Smooth muscle cell of the brain vasculature (primary cell): Measurements from ENCODE around the gene TMEM220.

ENCODE experiments used
- DNase-seq: peaks from one replicate; pipeline ENCODE4 v3.0.0-alpha.2; 2012; ENCODE audit warnings: low read depth, low spot score

Gene TMEM220

GRCh38 chr17:10729334-10730193 is at the start of gene TMEM220:
Gene TMEM220 (minus strand): TSS chr17:10730023. CDS start chr17:10729851, 172 bp downstream.
- DNase-seq: peak; percentile 31

GRCh38 chr17:10779609-10780008 is 49.8 kb upstream of the TMEM220 start:
- DNase-seq: no peak

GRCh38 chr17:10777890-10778289 is 48.1 kb upstream of the TMEM220 start:
- DNase-seq: no peak

- no peak for DNase-seq
Observed at GRCh38 chr17:10777131-10777807, 47.4 kb upstream of the TMEM220 start.

GRCh38 chr17:10776381-10776780 is 46.6 kb upstream of the TMEM220 start:
- DNase-seq: no peak

- no peak for DNase-seq
Observed at GRCh38 chr17:10775740-10776356, 46.0 kb upstream of the TMEM220 start.

GRCh38 chr17:10775058-10775457 is 45.2 kb upstream of the TMEM220 start:
- DNase-seq: no peak

GRCh38 chr17:10773391-10773790 is 43.6 kb upstream of the TMEM220 start:
- DNase-seq: no peak

- DNase-seq: no peak
Observed at GRCh38 chr17:10772425-10773380, 42.9 kb upstream of the TMEM220 start.

- no peak for DNase-seq
Observed at GRCh38 chr17:10771148-10771547, 41.3 kb upstream of the TMEM220 start.

GRCh38 chr17:10769840-10770239 is 40.0 kb upstream of the TMEM220 start:
- DNase-seq: no peak

- DNase-seq: no peak
Observed at GRCh38 chr17:10768750-10769251, 39.0 kb upstream of the TMEM220 start.

- DNase-seq: no peak
Observed at GRCh38 chr17:10767232-10767631, 37.4 kb upstream of the TMEM220 start.

- no peak for DNase-seq
Observed at GRCh38 chr17:10762037-10762436, 32.2 kb upstream of the TMEM220 start.

- DNase-seq: no peak
Observed at GRCh38 chr17:10761281-10761680, 31.5 kb upstream of the TMEM220 start.

GRCh38 chr17:10758062-10758461 is 28.2 kb upstream of the TMEM220 start:
- DNase-seq: no peak

GRCh38 chr17:10757647-10758046 is 27.8 kb upstream of the TMEM220 start:
- no peak for DNase-seq

GRCh38 chr17:10757067-10757466 is 27.2 kb upstream of the TMEM220 start:
- DNase-seq: no peak

GRCh38 chr17:10756619-10757018 is 26.8 kb upstream of the TMEM220 start:
- DNase-seq: no peak

- DNase-seq: no peak
Observed at GRCh38 chr17:10756185-10756584, 26.4 kb upstream of the TMEM220 start.

GRCh38 chr17:10755592-10756127 is 25.8 kb upstream of the TMEM220 start:
- no peak for DNase-seq
